Fibroblast of skin of abdomen (primary cell): ENCODE measurements around the gene ABAT.

Experiments used
- DNase-seq: peaks from one replicate; pipeline ENCODE4 v3.0.0-alpha.2; 2013

The ABAT gene

GRCh38 chr16:8819411-8820034, 145.1 kb downstream of the ABAT start:
- no peak for DNase-seq

- no peak for DNase-seq
Measured at GRCh38 chr16:8822403-8822802, 148.0 kb downstream of the ABAT start.

GRCh38 chr16:8826278-8826879, 152.0 kb downstream of the ABAT start:
- DNase-seq, result no peak

- DNase-seq, result no peak
Measured at GRCh38 chr16:8828541-8829165, 154.2 kb downstream of the ABAT start.

- no peak for DNase-seq
Measured at GRCh38 chr16:8831450-8831849, 157.0 kb downstream of the ABAT start.

- no peak for DNase-seq
Measured at GRCh38 chr16:8831871-8832716, 157.7 kb downstream of the ABAT start.

GRCh38 chr16:8832717-8833105, 158.3 kb downstream of the ABAT start:
- DNase-seq, result no peak
